Stomach (tissue), 9 donors: ENCODE data around the gene SPEM3. TPM values are rescaled to one million over a fixed set of nuclear protein-coding genes. Genes with fewer than 3 reads are reported as not detected.

Source experiments
- DNase-seq, 2 donors: peaks; one replicate each; pipeline versions ENCODE4 v3.0.0 to v3.0.0-alpha.2; 2013 to 2019
- H3K27ac ChIP-seq, 5 donors: fragments of 200-600 bp in 4 of 5; sonication (generic) in 4 of 5; one replicate each; pipeline ENCODE4 v1.5.1; 2013 to 2019; ENCODE audit warnings: mild to moderate bottlenecking in 1 of 5, moderate library complexity in 1 of 5
- H3K27me3 ChIP-seq, 3 donors: fragments of 200-600 bp; sonication (generic); one replicate each; pipeline ENCODE4 v1.5.1; 2017 to 2019; ENCODE audit warnings: mixed run types in 1 of 3
- H3K36me3 ChIP-seq, 4 donors: fragments of 200-600 bp; sonication (generic); 1 replicate in 3 of 4; 2 replicates in 1 of 4; pipeline ENCODE4 v1.5.1; 2016 to 2019
- H3K4me1 ChIP-seq, 4 donors: fragments of 200-600 bp; sonication (generic); one replicate each; pipeline ENCODE4 v1.5.1; 2016 to 2019
- H3K4me3 ChIP-seq, 4 donors: fragments of 200-600 bp; sonication (generic) in 3 of 4; one replicate each; pipeline ENCODE4 v1.5.1; 2016 to 2019; ENCODE audit warnings: mild to moderate bottlenecking in 1 of 4
- H3K9me3 ChIP-seq, 4 donors: fragments of 200-600 bp; sonication (generic); one replicate each; pipeline ENCODE4 v1.5.1; 2016 to 2019
- EP300 ChIP-seq: sonication (generic); formaldehyde crosslinking; IDR thresholded peaks from one replicate; pipeline ENCODE4 v1.6.1; 2017; ENCODE audit warnings: antibody characterized with exemption
- POLR2A ChIP-seq, 4 donors: fragments of 450-650 bp; IDR thresholded peaks; one replicate each; pipeline ENCODE4 v1.6.1; 2016; ENCODE audit warnings: antibody characterized with exemption in 4 of 4, control low read depth in 2 of 4, mild to moderate bottlenecking in 1 of 4, moderate library complexity in 1 of 4
- POLR2AphosphoS5 ChIP-seq, 3 donors: sonication (generic); formaldehyde crosslinking; IDR thresholded peaks; one replicate each; pipeline ENCODE4 v1.6.1; 2016; ENCODE audit warnings: antibody characterized with exemption in 3 of 3
- WGBS, 5 donors: extraction: QIAGEN DNeasy Blood & Tissue Kit in 3 of 5; methylation state at CpG; one replicate each; pipeline versions ENCODE4 v1.1.5 to v1.1.7; 2013 to 2018; 5-methylcytosine and 5-hydroxymethylcytosine counted together
- intact Hi-C: fragments of 100-400 bp; cut with DNase I; formaldehyde crosslinking; loops from one replicate; pipeline ENCODE4 v1.15.1; 2023; ENCODE audit warnings: low total_unique reads
- polyA plus RNA-seq, 3 donors: library from polyadenylated mRNA; stranded (reverse); fragments of 200-250 nt; gene quantifications; one replicate each; pipeline ENCODE4 v1.2.3, GENCODE V29; 2013
- total RNA-seq, 5 donors: library from RNA; depleted of rRNA; stranded (reverse); fragments of >200 nt; gene quantifications; one replicate each; pipeline versions ENCODE4 v1.1.0 to v1.2.3, GENCODE V29; 2014 to 2016
- TF ChIP-seq, protein P1 (sequence below), 7 experiments: fragments of 450-650 bp in 4 of 7; fragments of 200-600 bp in 3 of 7; sonication (generic) in 3 of 7; IDR thresholded peaks; one replicate each; pipeline ENCODE4 v1.5.1; 2016 to 2019; ENCODE audit warnings: antibody characterized with exemption in 7 of 7, control low read depth in 2 of 7, mild to moderate bottlenecking in 1 of 7
- donor health status: healthy with polysubstance abuse.
- donor health status: Bipolar disorder and iron deficiency.
- donor health status: healthy.

Gene SPEM3
- total and polyA plus RNA-seq, 8 donors = not detected

DNA sequence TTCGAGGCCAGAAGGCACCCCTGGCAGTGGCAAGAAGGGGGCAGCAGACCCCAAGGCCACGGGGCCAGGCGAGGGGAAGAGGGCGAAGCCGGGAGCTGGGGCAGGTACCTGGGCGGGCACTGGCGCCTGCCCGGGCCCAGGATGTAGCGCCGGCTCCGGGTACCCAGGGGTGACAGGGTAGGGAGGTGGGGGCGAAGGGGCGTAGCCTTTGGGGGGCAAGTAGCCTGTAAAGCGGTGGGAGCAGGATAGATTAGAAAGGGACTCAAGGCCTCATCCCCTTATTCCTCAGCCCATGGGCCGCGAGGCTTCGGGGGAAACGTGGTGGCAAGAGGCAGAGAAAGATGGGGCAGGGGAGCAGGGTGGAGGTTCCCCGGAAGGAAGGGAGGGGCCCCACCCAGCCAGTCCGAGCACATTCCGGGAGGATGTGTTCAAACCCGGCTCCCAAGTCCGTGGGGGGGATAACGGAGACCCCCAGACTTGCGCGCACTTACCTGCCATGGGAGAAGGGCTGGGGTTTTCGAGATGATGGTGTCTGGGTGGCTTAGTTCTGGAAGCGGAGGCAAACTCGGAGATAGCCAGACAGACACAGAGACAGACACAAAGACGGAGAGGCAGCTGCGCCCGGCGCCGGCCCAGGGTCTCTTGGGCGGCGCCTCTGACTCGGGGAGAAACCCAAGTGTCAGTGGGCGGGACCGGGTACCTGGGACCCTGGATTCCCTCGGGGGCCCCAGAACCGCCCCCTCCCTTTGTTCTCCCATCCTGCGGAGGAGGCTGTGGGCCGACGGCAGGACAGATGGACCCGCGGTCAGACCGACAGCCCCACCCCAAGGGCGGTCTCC, 34.8 kb upstream of the SPEM3 start:
- H3K4me3 ChIP-seq = peak overlapping the region; percentile 79 to 93 (median 84)
- DNase-seq = peak; percentile 33 to 69
- H3K4me1 ChIP-seq = peaks cover 18 to 26% (median 25%) of the 10 kb centered on the region in 4 donors
- intact Hi-C loops = no loop called here
- no peaks in the 10 kb centered on the region for H3K9me3 ChIP-seq
- TF ChIP-seq EP300 (no peak), POLR2AphosphoS5 (IDR thresholded peaks at IDR 0.05) (no peak), POLR2A (IDR thresholded peaks at IDR 0.05) (no peak)
- H3K27me3 ChIP-seq = no peaks in the 10 kb centered on the region
- peaks cover 13 to 36% (median 32%) of the 10 kb centered on the region in 4 donors for H3K36me3 ChIP-seq
- peak overlapping the region; percentile 87 to 97 (median 95) for H3K27ac ChIP-seq
- WGBS, 5 donors = 1 to 7% (median 4%) methylated on average over 32 to 48 of the region's 48 CpGs

DNA sequence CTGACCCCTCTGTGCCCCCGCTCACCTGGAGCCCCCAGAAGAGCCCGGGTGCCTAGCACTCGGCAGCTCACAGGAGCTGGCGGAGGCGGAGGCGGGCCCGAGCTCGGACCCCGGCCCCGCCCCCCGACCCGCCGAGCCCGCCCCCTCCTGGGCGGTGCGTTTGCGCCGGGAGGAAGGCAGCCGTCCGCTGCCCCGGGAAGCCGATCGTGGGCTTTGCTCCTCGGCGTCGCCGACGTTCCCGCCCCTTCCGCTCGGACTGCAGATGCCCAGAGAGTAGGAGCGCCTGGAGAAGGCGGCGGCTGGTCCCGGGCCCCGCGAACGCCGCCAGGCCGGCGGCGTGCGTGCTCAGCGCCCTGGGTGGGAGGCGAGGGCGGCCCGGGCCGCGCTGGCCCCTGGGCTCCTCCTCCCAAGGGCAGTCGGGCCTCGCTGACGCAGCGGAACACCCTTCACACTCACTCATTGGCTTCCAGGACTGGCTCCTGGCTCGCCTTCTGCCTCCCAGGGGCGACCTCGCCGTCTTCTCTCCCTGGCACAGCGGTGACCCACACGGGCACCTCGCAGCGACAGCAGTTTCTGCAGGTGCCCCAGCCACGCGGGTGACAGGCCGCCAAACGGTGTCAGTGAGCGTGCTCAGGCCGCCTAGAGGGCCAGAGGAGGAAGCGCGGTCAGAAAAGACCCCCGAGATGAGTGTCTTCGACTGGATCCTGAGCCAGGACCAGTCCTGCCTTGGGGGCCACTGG, 34.0 kb upstream of the SPEM3 start, which contains the start of gene PLSCR3:
TSS of gene PLSCR3 (minus strand) at position 74 of the 740 bp plus-strand sequence. CDS start 415 bp downstream, outside the sequence.
- peak within 1 kb of the TSS; percentile 79 to 93 (median 84) for H3K4me3 ChIP-seq
- peak within 1 kb of the TSS; percentile 88 to 97 (median 96) for H3K27ac ChIP-seq
- peak; percentile 88 to 95 for DNase-seq
- intact Hi-C loops = no loop called here
- H3K9me3 ChIP-seq = no peaks in the 10 kb centered on the region
- no peaks in the 10 kb centered on the region for H3K27me3 ChIP-seq
- 0 to 1% (median 0%) methylated on average over 10 to 71 of the region's 71 CpGs for WGBS, 5 donors
- H3K36me3 ChIP-seq = peaks cover 5 to 28% (median 24%) of the 10 kb centered on the region in 4 donors
- TF ChIP-seq POLR2AphosphoS5 (IDR thresholded peaks at IDR 0.05) (peak; percentile 40 to 87 (median 85)), POLR2A (IDR thresholded peaks at IDR 0.05) (peak in 1 of 4 donors; percentile 28), EP300 (no peak)
- TF ChIP-seq, protein P1, sequence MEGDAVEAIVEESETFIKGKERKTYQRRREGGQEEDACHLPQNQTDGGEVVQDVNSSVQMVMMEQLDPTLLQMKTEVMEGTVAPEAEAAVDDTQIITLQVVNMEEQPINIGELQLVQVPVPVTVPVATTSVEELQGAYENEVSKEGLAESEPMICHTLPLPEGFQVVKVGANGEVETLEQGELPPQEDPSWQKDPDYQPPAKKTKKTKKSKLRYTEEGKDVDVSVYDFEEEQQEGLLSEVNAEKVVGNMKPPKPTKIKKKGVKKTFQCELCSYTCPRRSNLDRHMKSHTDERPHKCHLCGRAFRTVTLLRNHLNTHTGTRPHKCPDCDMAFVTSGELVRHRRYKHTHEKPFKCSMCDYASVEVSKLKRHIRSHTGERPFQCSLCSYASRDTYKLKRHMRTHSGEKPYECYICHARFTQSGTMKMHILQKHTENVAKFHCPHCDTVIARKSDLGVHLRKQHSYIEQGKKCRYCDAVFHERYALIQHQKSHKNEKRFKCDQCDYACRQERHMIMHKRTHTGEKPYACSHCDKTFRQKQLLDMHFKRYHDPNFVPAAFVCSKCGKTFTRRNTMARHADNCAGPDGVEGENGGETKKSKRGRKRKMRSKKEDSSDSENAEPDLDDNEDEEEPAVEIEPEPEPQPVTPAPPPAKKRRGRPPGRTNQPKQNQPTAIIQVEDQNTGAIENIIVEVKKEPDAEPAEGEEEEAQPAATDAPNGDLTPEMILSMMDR (IDR thresholded peaks at IDR 0.05) = peak in 4 of 7 experiments; percentile 5 to 62 (median 36)
- peaks cover 18 to 26% (median 25%) of the 10 kb centered on the region in 4 donors for H3K4me1 ChIP-seq

DNA sequence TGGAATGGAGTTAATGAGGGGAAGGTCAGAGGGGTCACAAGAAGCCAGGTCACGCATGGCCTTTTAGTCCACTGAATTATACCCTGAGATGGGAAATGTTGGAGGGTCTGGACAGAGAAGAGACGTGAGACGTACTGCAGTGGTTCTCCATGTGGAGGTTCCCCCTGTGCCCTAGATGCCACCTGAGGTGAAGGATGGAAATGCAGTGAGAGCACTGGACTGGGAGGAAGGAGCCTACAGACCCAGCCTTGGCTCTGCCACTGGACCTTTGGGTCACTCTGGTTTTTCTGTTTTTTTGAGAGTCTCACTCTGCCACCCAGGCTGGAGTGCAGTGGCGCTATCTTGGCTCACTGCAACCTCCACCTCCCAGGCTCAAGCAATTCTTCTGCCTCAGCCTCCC, 32.5 kb upstream of the SPEM3 start:
- Histone ChIP-seq H3K27ac (no peak overlapping the region), H3K4me3 (no peak overlapping the region), H3K9me3 (no peaks in the 10 kb centered on the region), H3K4me1 (peaks cover 18 to 29% (median 25%) of the 10 kb centered on the region in 4 donors), H3K27me3 (no peaks in the 10 kb centered on the region), H3K36me3 (peaks cover 0 to 13% (median 9%) of the 10 kb centered on the region in 4 donors)
- peak in 1 of 2 donors; percentile 7 for DNase-seq
- intact Hi-C loops = no loop called here
- 82 to 93% (median 88%) methylated on average over 4 of the region's 4 CpGs for WGBS, 5 donors
- TF ChIP-seq POLR2A (IDR thresholded peaks at IDR 0.05) (no peak), POLR2AphosphoS5 (IDR thresholded peaks at IDR 0.05) (no peak)
- TF ChIP-seq, protein P1 (IDR thresholded peaks at IDR 0.05) = no peak

DNA sequence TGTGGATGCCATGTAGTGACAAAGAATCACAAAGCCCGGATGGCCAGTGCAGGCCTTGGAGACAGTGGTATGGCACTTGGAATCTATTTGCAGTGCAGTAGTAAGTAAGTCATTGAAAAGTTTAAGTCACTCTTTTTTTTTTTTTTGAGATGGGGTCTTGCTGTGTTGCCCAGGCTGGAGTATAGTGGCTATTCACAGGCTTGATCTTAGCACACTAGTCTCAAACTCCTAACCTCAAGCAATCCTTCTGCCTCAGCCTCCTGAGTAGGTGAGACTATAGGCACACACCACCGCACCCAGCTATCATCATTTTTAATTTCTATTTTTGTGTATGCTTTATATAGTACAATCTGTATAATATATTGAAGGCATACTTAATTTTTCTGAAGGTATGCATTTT, 30.0 kb upstream of the SPEM3 start:
- Histone ChIP-seq H3K27me3 (no peaks in the 10 kb centered on the region), H3K27ac (no peak overlapping the region), H3K9me3 (no peaks in the 10 kb centered on the region), H3K36me3 (no peaks in the 10 kb centered on the region), H3K4me1 (peaks cover 21 to 34% (median 33%) of the 10 kb centered on the region in 4 donors), H3K4me3 (no peak overlapping the region)
- 80 to 91% (median 87%) methylated on average over 2 of the region's 2 CpGs for WGBS, 5 donors
- intact Hi-C loops = no loop called here
- TF ChIP-seq, protein P1 (IDR thresholded peaks at IDR 0.05) = no peak
- TF ChIP-seq POLR2AphosphoS5 (IDR thresholded peaks at IDR 0.05) (no peak), EP300 (no peak), POLR2A (IDR thresholded peaks at IDR 0.05) (no peak)
- no peak for DNase-seq
